ENCODE results near the gene MRM2. TPM values are rescaled to one million over a fixed set of nuclear protein-coding genes. Genes with fewer than 3 reads are reported as not detected.

MRM2 gene
- total and polyA plus RNA-seq, 8 donors = 9.9 to 22.3 (median 17.9) TPM

GRCh38 chr7:2223321-2223720, 18.7 kb downstream of the MRM2 start:
- Histone ChIP-seq H3K4me1 (no peaks in the 10 kb centered on the region), H3K9me3 (no peaks in the 10 kb centered on the region), H3K36me3 (peaks cover 32 to 100% (median 97%) of the 10 kb centered on the region in 4 donors), H3K27ac (no peak overlapping the region), H3K27me3 (no peaks in the 10 kb centered on the region), H3K4me3 (no peak overlapping the region)
- DNase-seq = no peak
- 92 to 96% (median 96%) methylated on average over 10 to 17 of the region's 17 CpGs for WGBS, 5 donors
- intact Hi-C loops (cut with DNase I; ENCODE audit: low total_unique reads) = loop anchor here (10.0 kb wide), 1 partner anchor 119 kb away; no protein-coding TSS in a partner anchor
- no peak for TF ChIP-seq POLR2A (IDR thresholded peaks at IDR 0.05)
- no peak for TF ChIP-seq EP300 (IDR thresholded peaks at IDR 0.05)
- TF ChIP-seq CTCF (IDR thresholded peaks at IDR 0.05) = no peak
- no peak for TF ChIP-seq POLR2AphosphoS5 (IDR thresholded peaks at IDR 0.05)

GRCh38 chr7:2222516-2222915, 19.5 kb downstream of the MRM2 start:
- peaks cover 39 to 100% (median 97%) of the 10 kb centered on the region in 4 donors for H3K36me3 ChIP-seq
- 96 to 99% (median 97%) methylated on average over 15 to 22 of the region's 22 CpGs for WGBS, 5 donors

DNA sequence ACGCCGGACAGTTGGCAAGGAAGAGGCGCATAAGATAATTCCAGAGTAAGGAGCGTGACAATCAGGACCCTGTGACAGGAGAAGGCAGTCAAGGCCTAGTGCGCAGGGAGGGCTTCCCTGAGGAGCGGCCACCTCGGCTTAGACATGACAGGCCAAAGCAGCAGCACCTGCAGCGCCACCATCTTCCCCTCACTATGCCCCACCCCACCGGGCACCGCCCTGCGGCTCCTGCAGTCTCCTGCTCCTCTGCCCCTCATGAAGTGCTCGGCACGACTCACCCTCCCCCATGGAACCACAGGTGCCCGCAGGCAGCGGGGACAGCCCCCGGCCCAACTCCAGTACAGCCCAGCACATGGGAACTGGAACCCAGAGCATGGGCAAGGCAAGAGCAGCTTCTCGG, 21.1 kb downstream of the MRM2 start:
- Histone ChIP-seq H3K4me3 (no peak overlapping the region), H3K27ac (no peak overlapping the region), H3K27me3 (no peaks in the 10 kb centered on the region), H3K9me3 (no peaks in the 10 kb centered on the region), H3K36me3 (peaks cover 38 to 100% (median 97%) of the 10 kb centered on the region in 4 donors), H3K4me1 (no peaks in the 10 kb centered on the region)
- no peak for TF ChIP-seq POLR2AphosphoS5 (IDR thresholded peaks at IDR 0.05)
- TF ChIP-seq POLR2A (IDR thresholded peaks at IDR 0.05) = no peak
- no peak for TF ChIP-seq CTCF (IDR thresholded peaks at IDR 0.05)
- TF ChIP-seq EP300 (IDR thresholded peaks at IDR 0.05) = no peak
- no peak for DNase-seq
- intact Hi-C loops (cut with DNase I; ENCODE audit: low total_unique reads) = loop anchor here (10.0 kb wide), 1 partner anchor 116 kb away; no protein-coding TSS in a partner anchor
- WGBS, 5 donors = 88 to 96% (median 94%) methylated on average over 16 to 17 of the region's 17 CpGs

More at GRCh38 chr7:2222516-2222915, 19.5 kb downstream of the MRM2 start:
- no peak for DNase-seq
- H3K27me3 ChIP-seq = no peaks in the 10 kb centered on the region
- no peaks in the 10 kb centered on the region for H3K9me3 ChIP-seq
- H3K4me1 ChIP-seq = no peaks in the 10 kb centered on the region
- intact Hi-C loops (cut with DNase I; ENCODE audit: low total_unique reads) = loop anchor here (10.0 kb wide), 1 partner anchor 118 kb away; no protein-coding TSS in a partner anchor
- no peak overlapping the region for H3K4me3 ChIP-seq
- TF ChIP-seq POLR2A (IDR thresholded peaks at IDR 0.05) (no peak), POLR2AphosphoS5 (IDR thresholded peaks at IDR 0.05) (no peak)
- H3K27ac ChIP-seq = no peak overlapping the region

GRCh38 chr7:2220506-2220905, 21.5 kb downstream of the MRM2 start:
- no peak for DNase-seq
- WGBS, 5 donors = 85 to 90% (median 89%) methylated on average over 14 to 16 of the region's 16 CpGs
- H3K27me3 ChIP-seq = no peaks in the 10 kb centered on the region
- peaks cover 38 to 100% (median 97%) of the 10 kb centered on the region in 4 donors for H3K36me3 ChIP-seq
- no peak overlapping the region for H3K4me3 ChIP-seq
- H3K9me3 ChIP-seq = no peaks in the 10 kb centered on the region
- H3K4me1 ChIP-seq = no peaks in the 10 kb centered on the region
- no peak overlapping the region for H3K27ac ChIP-seq
- TF ChIP-seq POLR2AphosphoS5 (IDR thresholded peaks at IDR 0.05) (no peak), CTCF (IDR thresholded peaks at IDR 0.05) (no peak), EP300 (IDR thresholded peaks at IDR 0.05) (no peak), POLR2A (IDR thresholded peaks at IDR 0.05) (no peak)
- intact Hi-C loops (cut with DNase I; ENCODE audit: low total_unique reads) = loop anchor here (10.0 kb wide), 1 partner anchor 116 kb away; no protein-coding TSS in a partner anchor

- Histone ChIP-seq H3K27me3 (no peaks in the 10 kb centered on the region), H3K27ac (no peak overlapping the region), H3K4me3 (no peak overlapping the region), H3K4me1 (no peaks in the 10 kb centered on the region), H3K36me3 (peaks cover 42 to 100% (median 97%) of the 10 kb centered on the region in 4 donors), H3K9me3 (no peaks in the 10 kb centered on the region)
- intact Hi-C loops (cut with DNase I; ENCODE audit: low total_unique reads) = loop anchor here (10.0 kb wide), 1 partner anchor 115 kb away; no protein-coding TSS in a partner anchor
- 92 to 95% (median 93%) methylated on average over 17 to 19 of the region's 19 CpGs for whole genome bisulfite sequencing, 5 donors
- DNase-seq = no peak
- no peak for TF ChIP-seq EP300 (IDR thresholded peaks at IDR 0.05)
- no peak for TF ChIP-seq POLR2A (IDR thresholded peaks at IDR 0.05)
- no peak for TF ChIP-seq CTCF (IDR thresholded peaks at IDR 0.05)
- no peak for TF ChIP-seq POLR2AphosphoS5 (IDR thresholded peaks at IDR 0.05)
Observed at GRCh38 chr7:2220030-2220429, 22.0 kb downstream of the MRM2 start.

All from stomach (tissue), 9 donors.